Glomerular endothelial cell (primary cell): ENCODE measurements around the gene ST6GAL1. TPM values are rescaled to one million over a fixed set of nuclear protein-coding genes. Genes with fewer than 3 reads are reported as not detected.

Source experiments
- DNase-seq: peaks from one replicate; pipeline ENCODE4 v3.0.0-alpha.2; 2011; ENCODE audit warnings: low read depth, low spot score; ENCODE audit errors: extremely low read depth
- total RNA-seq: library from RNA; depleted of rRNA; stranded (reverse); fragments of >200 nt; gene quantifications from 2 replicates; pipeline ENCODE4 v1.2.3, GENCODE V29; 2015

The ST6GAL1 gene
- total RNA-seq, 1 donor from 2014 or later, result 81.4 TPM

DNA sequence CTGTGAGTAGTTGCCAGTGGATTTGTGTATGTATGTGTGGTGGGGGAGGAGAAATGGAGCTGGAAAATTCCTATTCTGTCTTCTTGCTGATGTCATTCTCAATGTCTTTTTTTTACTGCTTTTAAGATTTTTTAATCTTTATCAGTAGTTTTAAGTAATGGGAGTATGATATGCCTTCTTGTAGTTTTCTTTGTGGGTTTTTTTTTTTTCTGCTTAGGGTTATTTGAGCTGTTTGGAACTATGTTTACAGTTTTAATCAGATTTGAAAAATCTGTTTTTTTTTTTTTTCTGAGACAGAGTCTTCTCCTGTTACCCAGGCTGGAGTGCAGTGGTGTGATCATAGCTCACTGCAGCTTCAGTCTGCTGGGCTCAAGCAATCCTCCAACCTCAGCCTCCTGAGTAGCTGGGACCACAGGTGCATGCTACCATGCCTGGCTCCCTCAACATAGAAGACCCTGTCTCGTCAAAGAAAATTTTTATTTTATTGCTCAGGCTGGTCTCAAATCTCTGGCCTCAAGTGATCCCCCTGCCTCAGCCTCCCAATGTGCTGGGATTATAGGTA is 171.8 kb downstream of the ST6GAL1 start:
- no peak for DNase-seq

DNA sequence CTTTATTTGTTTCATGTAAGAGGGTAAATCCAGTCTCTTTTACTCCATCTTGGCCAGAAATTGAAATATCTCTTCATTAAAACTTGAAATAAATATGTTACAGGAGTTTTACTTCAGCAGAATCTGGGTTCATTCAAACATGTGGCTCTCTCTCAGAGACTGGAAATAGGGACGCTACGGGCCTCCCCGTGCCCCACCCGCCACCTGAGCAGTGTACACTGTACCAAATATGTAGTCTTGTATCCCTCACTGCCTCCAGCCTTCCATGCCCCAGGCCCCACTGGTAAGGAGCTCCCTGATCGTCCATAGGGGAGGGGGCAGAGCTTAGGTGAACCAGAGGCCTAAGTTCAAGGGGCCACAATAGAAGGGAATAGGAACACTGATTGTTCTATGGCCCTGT is 172.9 kb downstream of the ST6GAL1 start:
- DNase-seq, result no peak

DNA sequence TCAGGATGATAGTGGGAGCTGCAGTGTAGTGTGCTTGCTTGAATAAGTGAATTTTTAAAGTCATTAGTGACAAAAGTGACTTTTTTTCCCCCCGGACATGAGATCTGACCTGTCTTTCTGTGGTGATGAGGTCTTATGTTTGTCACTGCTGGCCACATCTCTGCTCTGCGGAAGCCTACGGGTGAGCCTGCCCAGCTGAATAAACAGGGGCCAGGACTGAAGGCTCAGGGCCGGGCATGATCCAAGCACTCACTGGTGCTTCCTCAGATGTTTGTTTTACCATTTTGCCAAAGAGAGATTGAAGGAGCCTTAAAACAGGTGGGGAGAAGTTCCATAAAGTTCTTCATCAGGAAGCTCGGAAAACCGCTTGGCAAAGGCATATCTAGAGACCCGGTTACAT is 174.0 kb downstream of the ST6GAL1 start:
- no peak for DNase-seq

DNA sequence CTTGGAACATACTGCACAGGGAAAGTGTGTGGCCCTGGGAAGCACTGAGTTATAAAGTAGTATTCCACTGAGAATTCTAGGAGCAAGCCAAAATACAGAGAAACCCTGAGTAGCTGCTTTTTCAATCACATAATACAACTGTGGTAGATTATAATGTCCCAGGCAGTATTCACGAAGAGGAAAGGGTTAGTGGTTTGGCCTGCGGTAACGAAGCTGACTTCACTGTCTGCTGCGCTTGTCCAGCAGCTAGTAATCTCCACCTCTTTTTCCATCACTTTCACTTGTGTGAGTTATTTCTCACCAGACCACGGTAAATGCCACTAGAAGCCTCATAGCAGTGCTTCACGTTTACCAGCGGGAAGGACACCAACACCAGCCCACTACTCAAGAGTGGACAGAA is 174.6 kb downstream of the ST6GAL1 start:
- DNase-seq, result no peak

DNA sequence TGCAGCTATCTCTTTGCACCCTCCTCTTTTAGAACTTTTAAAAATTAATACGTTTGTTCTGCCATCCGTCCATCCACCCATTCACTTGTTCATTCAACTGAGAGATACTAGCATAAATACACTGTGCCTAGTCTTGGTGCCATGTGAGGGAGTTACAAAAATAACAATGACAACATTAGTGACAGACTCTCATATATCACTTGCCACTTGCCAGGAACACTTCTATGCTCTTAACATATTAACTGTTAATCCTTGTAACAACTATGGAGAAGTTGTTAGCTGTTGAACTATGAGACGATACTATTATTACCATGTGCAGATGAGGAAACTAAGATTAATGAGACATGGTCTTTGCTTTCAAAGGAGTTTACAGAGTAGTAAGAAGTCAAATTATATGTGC is 175.4 kb downstream of the ST6GAL1 start:
- no peak for DNase-seq

DNA sequence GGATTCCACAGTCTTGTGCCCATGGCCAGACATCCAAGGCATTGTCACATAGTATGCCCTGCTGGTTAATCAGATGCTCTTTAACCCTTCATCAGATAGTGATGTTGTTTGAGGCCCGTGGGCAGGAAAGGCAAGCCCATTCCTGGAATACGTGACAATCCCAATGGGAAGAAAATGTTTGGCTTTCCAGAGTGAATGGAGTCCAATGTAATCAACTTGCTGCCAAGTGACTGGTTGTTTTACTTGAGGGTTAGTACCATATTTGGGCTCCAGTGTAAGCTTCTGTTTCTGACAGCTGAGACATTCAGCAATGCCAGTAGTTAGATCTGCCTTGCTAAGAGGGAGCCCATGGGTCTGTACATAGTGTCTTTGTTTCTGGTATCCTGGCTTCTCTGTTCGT is 177.7 kb downstream of the ST6GAL1 start:
- DNase-seq, result no peak

DNA sequence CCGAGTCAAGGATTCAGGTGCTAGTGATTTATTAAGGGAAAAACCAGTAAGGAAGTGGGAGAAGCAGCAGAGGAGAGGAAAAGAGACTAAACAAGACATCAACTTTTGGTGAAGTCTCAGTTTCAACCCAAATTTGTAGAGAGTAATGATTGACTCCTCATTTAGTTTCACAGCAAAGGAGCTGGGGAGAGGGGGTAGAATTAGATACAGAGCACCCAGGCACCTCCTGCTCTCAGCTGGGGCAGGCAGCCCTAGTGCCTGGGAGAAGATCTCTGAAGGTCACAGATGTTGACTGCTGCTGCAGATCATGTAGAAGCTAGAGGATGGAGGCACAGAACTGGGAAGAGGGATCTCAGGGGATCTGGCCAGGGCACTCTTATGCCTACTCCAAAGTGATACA is 179.8 kb downstream of the ST6GAL1 start:
- DNase-seq, result no peak

DNA sequence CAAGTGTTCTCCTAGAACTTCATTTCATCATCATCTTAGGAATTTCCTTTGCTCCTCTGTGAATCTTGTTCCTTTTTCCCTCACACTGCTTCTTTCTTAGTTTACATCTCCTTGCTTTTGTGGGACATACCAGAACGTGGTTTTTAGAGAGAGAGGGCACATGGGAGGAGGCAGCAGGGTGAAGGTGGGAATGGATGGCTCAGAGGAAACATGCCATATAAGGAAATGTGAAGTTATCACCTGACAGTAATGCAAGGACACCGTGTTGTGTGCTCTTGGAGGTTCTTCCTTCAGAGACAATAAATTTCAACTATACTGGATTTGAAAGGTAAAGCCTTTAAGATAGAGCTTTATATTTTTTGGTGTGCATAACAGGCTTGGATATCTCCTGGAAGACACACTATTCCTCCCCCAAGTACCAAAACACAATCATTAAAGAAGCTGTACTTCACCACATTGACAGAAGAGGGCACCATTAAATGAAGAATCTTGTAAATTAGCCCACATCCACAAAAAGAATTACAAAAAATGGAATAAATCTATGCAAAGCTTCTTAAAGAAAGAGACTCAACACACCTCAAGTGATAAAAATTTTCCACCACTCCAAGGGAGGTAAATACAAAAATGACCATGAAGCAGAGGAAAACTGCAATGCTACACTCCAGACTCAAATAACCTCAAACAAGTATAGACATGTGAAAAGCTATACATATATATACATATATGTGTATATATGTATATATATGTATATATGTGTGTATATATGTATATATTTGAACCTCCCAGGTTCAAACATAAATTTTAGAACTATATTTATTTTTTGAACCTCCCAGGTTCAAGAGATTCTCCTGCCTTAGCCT is 182.8 kb downstream of the ST6GAL1 start:
- no peak for DNase-seq

DNA sequence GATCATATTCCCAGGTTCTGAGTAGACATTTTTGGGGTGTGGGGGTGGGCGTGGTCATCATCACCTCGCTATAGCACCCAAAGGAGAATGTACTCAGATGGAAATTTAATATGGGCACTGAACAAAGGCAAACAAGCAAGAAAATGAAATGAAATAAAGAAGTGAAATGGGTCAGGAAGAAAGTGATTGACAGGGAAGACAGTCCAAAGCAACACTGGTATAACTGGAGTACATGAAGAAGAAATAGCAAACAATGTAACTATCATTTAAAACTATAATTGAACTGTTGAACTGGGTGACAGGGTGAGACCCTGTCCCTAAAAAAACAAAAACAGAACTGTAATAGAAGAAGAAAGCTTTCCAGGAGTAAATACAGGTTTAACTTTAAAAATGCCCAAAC is 184.2 kb downstream of the ST6GAL1 start:
- no peak for DNase-seq

DNA sequence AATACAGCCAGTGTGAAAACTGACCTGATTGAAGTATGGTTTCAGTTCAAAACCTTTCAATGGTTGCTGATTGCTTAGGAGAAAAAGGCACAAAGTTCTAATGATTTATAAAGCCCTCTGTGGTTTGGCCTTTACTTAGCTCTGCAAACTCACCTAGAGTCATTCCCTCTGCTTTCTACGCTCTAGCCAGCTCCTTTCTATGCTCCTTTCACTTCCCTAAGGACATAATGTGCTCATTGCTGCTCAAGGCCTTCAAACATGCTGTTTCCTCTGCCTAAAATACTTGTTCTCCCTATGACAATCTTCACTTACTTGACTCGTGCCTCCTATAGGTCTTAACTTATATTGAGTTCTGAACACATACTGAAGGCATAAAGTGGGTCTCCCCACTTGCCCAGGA is 190.0 kb downstream of the ST6GAL1 start:
- no peak for DNase-seq

DNA sequence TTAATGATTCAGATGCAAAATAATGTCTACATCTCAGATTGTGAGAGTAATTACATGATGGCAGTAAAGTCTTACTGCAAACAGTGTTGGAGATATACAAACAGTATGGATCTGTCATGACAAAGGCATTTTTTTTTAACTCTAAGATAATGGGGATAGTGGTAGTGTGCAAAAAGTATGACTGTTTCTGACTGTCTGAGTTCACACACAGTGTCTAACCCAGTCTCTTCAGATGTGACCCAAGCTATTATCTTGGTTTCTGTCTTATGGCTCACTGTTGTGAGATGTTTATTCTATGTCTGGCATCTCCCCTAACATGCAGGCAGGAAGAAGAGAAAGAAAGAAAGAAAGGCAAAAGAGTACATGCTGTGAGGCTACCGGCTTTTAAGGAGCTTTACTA is 191.9 kb downstream of the ST6GAL1 start:
- DNase-seq, result no peak

DNA sequence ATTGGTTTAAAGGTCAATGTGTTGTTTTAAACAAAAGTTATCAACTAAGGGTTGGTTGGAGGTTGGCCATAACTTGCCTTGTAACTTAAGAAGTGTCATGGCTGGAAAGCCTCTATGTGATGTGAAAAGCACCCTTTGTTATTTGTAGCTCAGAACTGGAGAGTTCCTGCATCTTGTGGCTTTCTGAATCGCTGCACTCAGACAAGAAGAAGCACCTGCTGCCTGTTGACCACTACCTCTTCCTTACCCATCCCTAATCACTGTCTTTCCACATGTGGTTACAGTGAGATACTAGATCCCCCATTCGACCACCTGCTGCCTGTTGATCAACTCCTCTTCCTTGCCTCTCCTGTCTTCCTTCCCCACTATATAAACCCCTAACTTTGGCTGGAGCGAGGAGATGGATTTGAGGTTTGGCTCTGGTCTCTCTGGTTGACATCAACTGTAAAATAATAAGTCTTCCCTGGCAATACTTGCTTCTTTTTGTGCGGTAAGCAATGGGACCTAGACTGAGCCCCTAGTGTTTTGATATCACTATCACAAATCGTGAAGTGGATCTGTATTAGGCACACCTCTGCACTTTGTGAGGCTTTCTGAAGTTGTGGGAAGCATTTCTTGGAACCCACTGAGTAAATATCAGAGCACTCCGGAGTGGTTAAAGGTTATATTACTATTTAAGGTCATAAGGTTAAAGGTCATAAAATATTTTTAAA is 195.1 kb downstream of the ST6GAL1 start:
- no peak for DNase-seq

Other genes starting within 250 kb of the ST6GAL1 start
- not detected in 2 replicates for gene KNG1, start 213.2 kb upstream of the ST6GAL1 start, total RNA-seq
- 233 and 236 TPM in 2 replicates for gene EIF4A2, start 146.9 kb upstream of the ST6GAL1 start, total RNA-seq
- gene RFC4, start 124.0 kb upstream of the ST6GAL1 start, total RNA-seq, result 15.4 and 27.3 TPM in 2 replicates
- not detected in 2 replicates for gene ADIPOQ, start 87.8 kb upstream of the ST6GAL1 start, total RNA-seq
- gene RPL39L, start 209.0 kb downstream of the ST6GAL1 start, total RNA-seq, result 14.7 and 19.3 TPM in 2 replicates